Neural cell (in vitro differentiated cells): ENCODE data around the gene MAPT. TPM values are rescaled to one million over a fixed set of nuclear protein-coding genes. Genes with fewer than 3 reads are reported as not detected.

Experiments used
- H2AFZ ChIP-seq: fragments of 200-600, 300-800 bp; sonication (generic), shearing (Covaris generic); 2 replicates; pipeline ENCODE4 v1.6.0; 2014; ENCODE audit warnings: low read depth, mild to moderate bottlenecking, antibody characterized with exemption, low read length, moderate library complexity
- H3F3A ChIP-seq: fragments of 200-600 bp; shearing (Covaris generic); 2 replicates; pipeline ENCODE4 v1.6.1; 2016; ENCODE audit warnings: mild to moderate bottlenecking, moderate library complexity, mixed read lengths, antibody characterized with exemption, low read length; ENCODE audit not compliant: insufficient read depth, poor library complexity, severe bottlenecking
- H3K27ac ChIP-seq: fragments of 200-600, 300-800 bp; sonication (generic), shearing (Covaris generic); 2 replicates; pipeline ENCODE4 v1.5.1; 2014; ENCODE audit warnings: mild to moderate bottlenecking, low read length, moderate library complexity
- H3K27me3 ChIP-seq: fragments of 300-800, 200-600 bp; sonication (generic), shearing (Covaris generic); 2 replicates; pipeline ENCODE4 v1.6.0; 2014; ENCODE audit warnings: mild to moderate bottlenecking, low read depth, low read length, moderate library complexity; ENCODE audit not compliant: insufficient read depth
- H3K36me3 ChIP-seq: fragments of 300-800, 200-600 bp; sonication (generic), shearing (Covaris generic); 2 replicates; pipeline ENCODE4 v1.5.1; 2014; ENCODE audit warnings: mild to moderate bottlenecking, antibody characterized with exemption, low read length, moderate library complexity; ENCODE audit not compliant: insufficient read depth
- H3K4me2 ChIP-seq: fragments of 300-800, 200-600 bp; sonication (generic), shearing (Covaris generic); 2 replicates; pipeline ENCODE4 v1.6.0; 2014; ENCODE audit warnings: mild to moderate bottlenecking, low read length
- H3K4me3 ChIP-seq: fragments of 300-800, 200-600 bp; sonication (generic), shearing (Covaris generic); 2 replicates; pipeline ENCODE4 v1.5.1; 2014; ENCODE audit warnings: mild to moderate bottlenecking, low read length, moderate library complexity
- H3K79me2 ChIP-seq: fragments of 200-600 bp; shearing (Covaris generic); replicated peaks from 2 replicates; pipeline ENCODE4 v1.6.0; 2014; ENCODE audit warnings: mild to moderate bottlenecking, low read length, moderate library complexity; ENCODE audit not compliant: insufficient read depth
- H3K9ac ChIP-seq: fragments of 300-800, 200-600 bp; sonication (generic), shearing (Covaris generic); 2 replicates; pipeline ENCODE4 v1.6.1; 2016; ENCODE audit warnings: mild to moderate bottlenecking, low read length, mixed read lengths
- H3K9me2 ChIP-seq: fragments of 200-600 bp; shearing (Covaris generic); 2 replicates; pipeline ENCODE4 v1.6.1; 2016; ENCODE audit warnings: mild to moderate bottlenecking, low read length, mixed read lengths; ENCODE audit not compliant: insufficient read depth
- H3K9me3 ChIP-seq: fragments of 200-600, 300-800 bp; sonication (generic), shearing (Covaris generic); 2 replicates; pipeline ENCODE4 v1.6.1; 2016; ENCODE audit warnings: mild to moderate bottlenecking, mixed run types, low read length, moderate library complexity, mixed read lengths
- H4K20me1 ChIP-seq: fragments of 200-600 bp; shearing (Covaris generic); 2 replicates; pipeline ENCODE4 v1.6.1; 2016; ENCODE audit warnings: mild to moderate bottlenecking, mixed run types; ENCODE audit not compliant: insufficient read depth
- EP300 ChIP-seq: fragments of 450-650 bp; conservative IDR thresholded peaks from 2 replicates; pipeline ENCODE4 v1.6.1; 2014; ENCODE audit warnings: antibody characterized with exemption, mild to moderate bottlenecking, moderate library complexity; ENCODE audit not compliant: poor library complexity, severe bottlenecking
- EZH2 ChIP-seq: fragments of 200-600, 300-800 bp; shearing (Covaris generic), sonication (generic); IDR thresholded peaks from 2 replicates; pipeline ENCODE4 v1.6.1; 2014; ENCODE audit warnings: antibody characterized with exemption, low read length, borderline replicate concordance, mild to moderate bottlenecking; ENCODE audit not compliant: insufficient read depth, poor library complexity, severe bottlenecking
- MXI1 ChIP-seq: fragments of 450-650 bp; conservative IDR thresholded peaks from 2 replicates; pipeline ENCODE4 v1.6.1; 2014; ENCODE audit warnings: antibody characterized with exemption, mild to moderate bottlenecking; ENCODE audit not compliant: poor library complexity, severe bottlenecking
- POLR2AphosphoS5 ChIP-seq: IDR thresholded peaks from 2 replicates; pipeline ENCODE4 v1.6.1; 2012
- RAD21 ChIP-seq: fragments of 450-650 bp; conservative IDR thresholded peaks from 2 replicates; pipeline ENCODE4 v1.6.1; 2014; ENCODE audit warnings: antibody characterized with exemption, mild to moderate bottlenecking, moderate library complexity
- SMC3 ChIP-seq: fragments of 450-650 bp; conservative IDR thresholded peaks from 2 replicates; pipeline ENCODE4 v1.6.1; 2014; ENCODE audit warnings: antibody characterized with exemption, mild to moderate bottlenecking, moderate library complexity; ENCODE audit not compliant: poor library complexity
- TAF1 ChIP-seq: IDR thresholded peaks from 2 replicates; pipeline ENCODE4 v1.6.1; 2012; ENCODE audit warnings: low read depth
- polyA plus RNA-seq: library from polyadenylated mRNA; depleted of rRNA; stranded (reverse); fragments of >200 nt; gene quantifications from 2 replicates; pipeline ENCODE4 v1.2.3, GENCODE V29; 2014
- TF ChIP-seq, protein P1 (sequence below): IDR thresholded peaks from 2 replicates; pipeline ENCODE4 v1.6.1; 2012; ENCODE audit warnings: borderline replicate concordance
- TF ChIP-seq, protein P2 (sequence below): fragments of 450-650 bp; IDR thresholded peaks from 2 replicates; pipeline ENCODE4 v1.5.1; 2014; ENCODE audit warnings: antibody characterized with exemption, mild to moderate bottlenecking, moderate library complexity; ENCODE audit not compliant: poor library complexity, severe bottlenecking

Gene MAPT
- polyA plus RNA-seq, 1 donor from 2014 or later, result 94.5 TPM

DNA sequence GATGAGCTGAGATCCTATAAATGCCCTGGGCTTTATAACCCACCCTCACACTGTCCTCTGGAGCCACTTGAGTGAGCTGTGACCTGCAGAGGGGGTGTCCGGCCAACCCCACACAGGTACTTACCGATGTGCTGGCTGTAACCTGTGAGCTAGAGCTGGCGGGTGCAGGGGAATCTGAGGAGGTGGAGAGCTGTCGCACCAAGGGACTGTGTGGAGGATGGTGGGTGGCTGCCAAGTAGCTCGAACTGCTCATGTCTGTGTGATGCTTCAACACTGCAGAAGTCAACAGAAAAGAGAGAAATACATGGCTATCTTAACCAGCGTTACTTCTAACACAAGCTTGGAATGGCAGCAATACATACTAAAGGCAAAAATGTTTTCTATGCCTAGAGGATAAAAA lies 144.1 kb downstream of the MAPT start:
- Histone ChIP-seq H2AFZ (no peak overlapping the region), H4K20me1 (no peaks in the 10 kb centered on the region), H3K4me2 (no peak overlapping the region), H3K4me3 (no peak overlapping the region), H3K9ac (no peak overlapping the region), H3K9me2 (no peaks in the 10 kb centered on the region), H3K36me3 (peaks cover 3% of the 10 kb centered on the region), H3K79me2 (peaks cover 5% of the 10 kb centered on the region), H3K27me3 (no peaks in the 10 kb centered on the region), H3K9me3 (no peaks in the 10 kb centered on the region), H3F3A (no peaks in the 10 kb centered on the region), H3K27ac (no peak overlapping the region)
- TF ChIP-seq EZH2 (no peak), EP300 (no peak), MXI1 (no peak), RAD21 (no peak), SMC3 (no peak), TAF1 (no peak)
- TF ChIP-seq, protein P1, sequence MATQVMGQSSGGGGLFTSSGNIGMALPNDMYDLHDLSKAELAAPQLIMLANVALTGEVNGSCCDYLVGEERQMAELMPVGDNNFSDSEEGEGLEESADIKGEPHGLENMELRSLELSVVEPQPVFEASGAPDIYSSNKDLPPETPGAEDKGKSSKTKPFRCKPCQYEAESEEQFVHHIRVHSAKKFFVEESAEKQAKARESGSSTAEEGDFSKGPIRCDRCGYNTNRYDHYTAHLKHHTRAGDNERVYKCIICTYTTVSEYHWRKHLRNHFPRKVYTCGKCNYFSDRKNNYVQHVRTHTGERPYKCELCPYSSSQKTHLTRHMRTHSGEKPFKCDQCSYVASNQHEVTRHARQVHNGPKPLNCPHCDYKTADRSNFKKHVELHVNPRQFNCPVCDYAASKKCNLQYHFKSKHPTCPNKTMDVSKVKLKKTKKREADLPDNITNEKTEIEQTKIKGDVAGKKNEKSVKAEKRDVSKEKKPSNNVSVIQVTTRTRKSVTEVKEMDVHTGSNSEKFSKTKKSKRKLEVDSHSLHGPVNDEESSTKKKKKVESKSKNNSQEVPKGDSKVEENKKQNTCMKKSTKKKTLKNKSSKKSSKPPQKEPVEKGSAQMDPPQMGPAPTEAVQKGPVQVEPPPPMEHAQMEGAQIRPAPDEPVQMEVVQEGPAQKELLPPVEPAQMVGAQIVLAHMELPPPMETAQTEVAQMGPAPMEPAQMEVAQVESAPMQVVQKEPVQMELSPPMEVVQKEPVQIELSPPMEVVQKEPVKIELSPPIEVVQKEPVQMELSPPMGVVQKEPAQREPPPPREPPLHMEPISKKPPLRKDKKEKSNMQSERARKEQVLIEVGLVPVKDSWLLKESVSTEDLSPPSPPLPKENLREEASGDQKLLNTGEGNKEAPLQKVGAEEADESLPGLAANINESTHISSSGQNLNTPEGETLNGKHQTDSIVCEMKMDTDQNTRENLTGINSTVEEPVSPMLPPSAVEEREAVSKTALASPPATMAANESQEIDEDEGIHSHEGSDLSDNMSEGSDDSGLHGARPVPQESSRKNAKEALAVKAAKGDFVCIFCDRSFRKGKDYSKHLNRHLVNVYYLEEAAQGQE, result no peak
- TF ChIP-seq, protein P2, sequence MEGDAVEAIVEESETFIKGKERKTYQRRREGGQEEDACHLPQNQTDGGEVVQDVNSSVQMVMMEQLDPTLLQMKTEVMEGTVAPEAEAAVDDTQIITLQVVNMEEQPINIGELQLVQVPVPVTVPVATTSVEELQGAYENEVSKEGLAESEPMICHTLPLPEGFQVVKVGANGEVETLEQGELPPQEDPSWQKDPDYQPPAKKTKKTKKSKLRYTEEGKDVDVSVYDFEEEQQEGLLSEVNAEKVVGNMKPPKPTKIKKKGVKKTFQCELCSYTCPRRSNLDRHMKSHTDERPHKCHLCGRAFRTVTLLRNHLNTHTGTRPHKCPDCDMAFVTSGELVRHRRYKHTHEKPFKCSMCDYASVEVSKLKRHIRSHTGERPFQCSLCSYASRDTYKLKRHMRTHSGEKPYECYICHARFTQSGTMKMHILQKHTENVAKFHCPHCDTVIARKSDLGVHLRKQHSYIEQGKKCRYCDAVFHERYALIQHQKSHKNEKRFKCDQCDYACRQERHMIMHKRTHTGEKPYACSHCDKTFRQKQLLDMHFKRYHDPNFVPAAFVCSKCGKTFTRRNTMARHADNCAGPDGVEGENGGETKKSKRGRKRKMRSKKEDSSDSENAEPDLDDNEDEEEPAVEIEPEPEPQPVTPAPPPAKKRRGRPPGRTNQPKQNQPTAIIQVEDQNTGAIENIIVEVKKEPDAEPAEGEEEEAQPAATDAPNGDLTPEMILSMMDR, result no peak

DNA sequence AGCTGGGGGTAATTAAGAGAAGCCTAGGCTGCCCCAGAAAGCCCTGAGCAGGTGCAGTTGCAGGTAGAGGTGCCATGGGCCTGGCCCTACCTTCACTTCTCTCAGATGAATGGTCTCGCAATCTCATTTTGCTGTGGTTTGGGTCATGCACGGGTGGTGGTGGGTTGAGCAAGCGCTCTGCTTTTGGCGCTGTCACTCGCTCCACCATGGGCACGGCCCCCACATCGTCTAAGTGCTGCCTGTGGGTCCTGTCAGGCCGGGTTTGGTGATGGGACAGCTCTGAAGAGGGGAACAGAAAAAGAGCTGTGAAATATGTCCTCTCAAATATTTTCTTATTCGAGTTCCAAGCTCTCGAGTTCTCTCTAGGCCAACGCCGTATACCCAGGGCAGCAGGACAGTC lies 144.6 kb downstream of the MAPT start:
- H3K9me3 ChIP-seq, result no peaks in the 10 kb centered on the region
- H3K4me3 ChIP-seq, result no peak overlapping the region
- no peak overlapping the region for H2AFZ ChIP-seq
- no peak overlapping the region for H3K27ac ChIP-seq
- no peaks in the 10 kb centered on the region for H3K9me2 ChIP-seq
- no peak overlapping the region for H3K9ac ChIP-seq
- no peaks in the 10 kb centered on the region for H4K20me1 ChIP-seq
- no peaks in the 10 kb centered on the region for H3K27me3 ChIP-seq
- peaks cover 5% of the 10 kb centered on the region for H3K79me2 ChIP-seq
- TF ChIP-seq TAF1 (no peak), SMC3 (no peak), RAD21 (no peak), EZH2 (no peak), MXI1 (no peak), EP300 (no peak), POLR2AphosphoS5 (no peak)
- TF ChIP-seq, protein P1, result no peak
- TF ChIP-seq, protein P2, result no peak
- H3K4me2 ChIP-seq, result no peak overlapping the region
- no peaks in the 10 kb centered on the region for H3F3A ChIP-seq
- H3K36me3 ChIP-seq, result peaks cover 3% of the 10 kb centered on the region
